LHCN-M2 (cell line): ENCODE results near the gene INO80C. TPM values are rescaled to one million over a fixed set of nuclear protein-coding genes. Genes with fewer than 3 reads are reported as not detected.

ENCODE experiments used
- DNase-seq: peaks from one replicate; pipeline ENCODE4 v3.0.0-alpha.2; 2012; ENCODE audit warnings: low read depth
- polyA plus RNA-seq: library from polyadenylated mRNA; unstranded; fragments of >200 nt; gene quantifications from one replicate; pipeline ENCODE4 v1.2.1, GENCODE V29; 2012; ENCODE audit warnings: missing spikeins
- total RNA-seq: library from RNA; depleted of rRNA; stranded (reverse); fragments of >200 nt; gene quantifications from 2 replicates; pipeline ENCODE4 v1.2.3, GENCODE V29; 2014; rRNA removed

Gene INO80C
- total RNA-seq = 3.7 and 5.1 TPM in 2 replicates
- polyA plus RNA-seq = 33.5 TPM

- peak; percentile 93 for DNase-seq
Measured at GRCh38 chr18:35497370-35498197, at the start of gene INO80C. Gene INO80C (minus strand): TSS chr18:35497960. CDS start chr18:35497874, 86 bp downstream.

- no peak for DNase-seq
Measured at GRCh38 chr18:35547008-35547605, 49.3 kb upstream of the INO80C start.

- DNase-seq = no peak
Measured at GRCh38 chr18:35542356-35542755, 44.6 kb upstream of the INO80C start.

GRCh38 chr18:35535297-35535696 is 37.5 kb upstream of the INO80C start:
- no peak for DNase-seq

- no peak for DNase-seq
Measured at GRCh38 chr18:35533916-35534405, 36.2 kb upstream of the INO80C start.

GRCh38 chr18:35528749-35529274 is 31.1 kb upstream of the INO80C start:
- DNase-seq = no peak

- peak; percentile 9 for DNase-seq
Measured at GRCh38 chr18:35526495-35527059, 28.8 kb upstream of the INO80C start.

GRCh38 chr18:35525795-35526494 is 28.2 kb upstream of the INO80C start:
- DNase-seq = no peak

- DNase-seq = no peak
Measured at GRCh38 chr18:35524226-35524625, 26.5 kb upstream of the INO80C start.

GRCh38 chr18:35522130-35522959 is 24.6 kb upstream of the INO80C start:
- no peak for DNase-seq

GRCh38 chr18:35521133-35521532 is 23.4 kb upstream of the INO80C start:
- no peak for DNase-seq

GRCh38 chr18:35519148-35519899 is 21.6 kb upstream of the INO80C start:
- no peak for DNase-seq

- no peak for DNase-seq
Measured at GRCh38 chr18:35517715-35518114, 20.0 kb upstream of the INO80C start.

GRCh38 chr18:35516789-35517188 is 19.0 kb upstream of the INO80C start:
- no peak for DNase-seq

GRCh38 chr18:35516351-35516750 is 18.6 kb upstream of the INO80C start:
- no peak for DNase-seq

- no peak for DNase-seq
Measured at GRCh38 chr18:35515460-35516130, 17.8 kb upstream of the INO80C start.

- DNase-seq = no peak
Measured at GRCh38 chr18:35514752-35515459, 17.1 kb upstream of the INO80C start.

GRCh38 chr18:35514283-35514682 is 16.5 kb upstream of the INO80C start:
- DNase-seq = no peak
